ENCODE data around the gene DNPH1. TPM values are rescaled to one million over a fixed set of nuclear protein-coding genes. Genes with fewer than 3 reads are reported as not detected.

The DNPH1 gene
- polyA plus RNA-seq, 1 donor from 2014 or later = 48.3 TPM

- TF ChIP-seq TAF1 (IDR thresholded peaks at IDR 0.05; ENCODE audit: low read depth) (no peak), RAD21 (conservative IDR thresholded peaks at IDR 0.05) (no peak), POLR2AphosphoS5 (IDR thresholded peaks at IDR 0.05) (no peak), EP300 (conservative IDR thresholded peaks at IDR 0.05; ENCODE audit: poor library complexity, severe bottlenecking) (no peak), SMC3 (conservative IDR thresholded peaks at IDR 0.05; ENCODE audit: poor library complexity) (no peak), EZH2 (IDR thresholded peaks at IDR 0.05; ENCODE audit: borderline replicate concordance, insufficient read depth, low read length, poor library complexity, severe bottlenecking) (no peak)
- no peak overlapping the region for H3K4me3 ChIP-seq (ENCODE audit: low read length)
- H2AFZ ChIP-seq (ENCODE audit: low read depth, low read length) = no peak overlapping the region
- H3F3A ChIP-seq (ENCODE audit: insufficient read depth, low read length, poor library complexity, severe bottlenecking) = no peaks in the 10 kb centered on the region
- no peaks in the 10 kb centered on the region for H3K9me2 ChIP-seq (ENCODE audit: insufficient read depth, low read length)
- no peaks in the 10 kb centered on the region for H3K9me3 ChIP-seq (ENCODE audit: low read length)
- H4K20me1 ChIP-seq (ENCODE audit: insufficient read depth) = no peaks in the 10 kb centered on the region
- H3K27ac ChIP-seq (ENCODE audit: low read length) = no peak overlapping the region
- H3K27me3 ChIP-seq (ENCODE audit: insufficient read depth, low read depth, low read length) = no peaks in the 10 kb centered on the region
- H3K4me2 ChIP-seq (ENCODE audit: low read length) = no peak overlapping the region
- no peak overlapping the region for H3K9ac ChIP-seq (ENCODE audit: low read length)
- no peaks in the 10 kb centered on the region for H3K36me3 ChIP-seq (ENCODE audit: insufficient read depth, low read length)
- peaks cover 11% of the 10 kb centered on the region for H3K79me2 ChIP-seq (replicated peaks; ENCODE audit: insufficient read depth, low read length)
Measured at GRCh38 chr6:43178951-43179830, 50.1 kb downstream of the DNPH1 start.

- no peaks in the 10 kb centered on the region for H3K9me2 ChIP-seq (ENCODE audit: insufficient read depth, low read length)
- H4K20me1 ChIP-seq (ENCODE audit: insufficient read depth) = peaks cover 9% of the 10 kb centered on the region
- H3K36me3 ChIP-seq (ENCODE audit: insufficient read depth, low read length) = no peaks in the 10 kb centered on the region
- no peak overlapping the region for H2AFZ ChIP-seq (ENCODE audit: low read depth, low read length)
- no peaks in the 10 kb centered on the region for H3K27me3 ChIP-seq (ENCODE audit: insufficient read depth, low read depth, low read length)
- no peaks in the 10 kb centered on the region for H3F3A ChIP-seq (ENCODE audit: insufficient read depth, low read length, poor library complexity, severe bottlenecking)
- no peak overlapping the region for H3K4me2 ChIP-seq (ENCODE audit: low read length)
- H3K4me3 ChIP-seq (ENCODE audit: low read length) = no peak overlapping the region
- H3K27ac ChIP-seq (ENCODE audit: low read length) = no peak overlapping the region
- H3K9ac ChIP-seq (ENCODE audit: low read length) = no peak overlapping the region
- H3K79me2 ChIP-seq (replicated peaks; ENCODE audit: insufficient read depth, low read length) = peaks cover 22% of the 10 kb centered on the region
- TF ChIP-seq EP300 (conservative IDR thresholded peaks at IDR 0.05; ENCODE audit: poor library complexity, severe bottlenecking) (no peak), MXI1 (conservative IDR thresholded peaks at IDR 0.05; ENCODE audit: poor library complexity, severe bottlenecking) (no peak), TAF1 (IDR thresholded peaks at IDR 0.05; ENCODE audit: low read depth) (no peak), POLR2AphosphoS5 (IDR thresholded peaks at IDR 0.05) (no peak), RAD21 (conservative IDR thresholded peaks at IDR 0.05) (no peak), CTCF (IDR thresholded peaks at IDR 0.05; ENCODE audit: poor library complexity, severe bottlenecking) (no peak), REST (IDR thresholded peaks at IDR 0.05; ENCODE audit: borderline replicate concordance) (no peak), SMC3 (conservative IDR thresholded peaks at IDR 0.05; ENCODE audit: poor library complexity) (no peak), EZH2 (IDR thresholded peaks at IDR 0.05; ENCODE audit: borderline replicate concordance, insufficient read depth, low read length, poor library complexity, severe bottlenecking) (no peak)
- H3K9me3 ChIP-seq (ENCODE audit: low read length) = no peaks in the 10 kb centered on the region
Measured at GRCh38 chr6:43178150-43178549, 51.1 kb downstream of the DNPH1 start.

All from neural cell (in vitro differentiated cells).